K562 (cell line): ENCODE results near the gene FXYD1. TPM values are rescaled to one million over a fixed set of nuclear protein-coding genes. Genes with fewer than 3 reads are reported as not detected.

Experiments used
- ATAC-seq: fragments of 200-7000 bp; cut with Tn5 transposase; 3 replicates; pipeline ENCODE4 v1.9.1; 2020; ENCODE audit warnings: moderate library complexity
- BruUV-seq: library from RNA; stranded (reverse); fragments of 400-500 nt; replicated peaks from 2 replicates; lab custom pipeline; 2021; lab: Mats Ljungman, UMichigan
- CTCF ChIA-PET: fragments of 300-600 bp; formaldehyde crosslinking; extraction: SDS; loops from one replicate; lab custom pipeline; 2021; ENCODE audit warnings: low intra/inter-chr PET ratio; lab: Yijun Ruan, JAX
- POLR2A ChIA-PET: fragments of 300-600, 350-650 bp; sonication (Branson Sonifier 250); formaldehyde crosslinking; extraction: SDS; loops from one replicate; lab custom pipeline; 2021; ENCODE audit warnings: antibody characterized with exemption, inconsistent platforms; lab: Yijun Ruan, JAX
- DNase-seq, 4 experiments: peaks; one replicate each; pipeline versions ENCODE4 v3.0.0 to v3.0.0-alpha.2; 2011 to 2018; ENCODE audit warnings: low spot score in 3 of 4, mixed read lengths in 3 of 4; ENCODE audit errors: extremely low read depth in 1 of 4
- FAIRE-seq: peaks from 2 replicates; lab custom pipeline; 2011; peaks lifted over from hg19 to GRCh38; lab: Jason Lieb, UNC
- H2AFZ ChIP-seq: 2 replicates; pipeline ENCODE4 v1.6.0; 2011; ENCODE audit warnings: low read depth, low read length, control low read depth, inconsistent platforms
- H3K27ac ChIP-seq: fragments of 200-600 bp; 3 replicates; pipeline ENCODE4 v1.8.0; 2011; ENCODE audit warnings: low read depth, mild to moderate bottlenecking, control low read depth, inconsistent platforms, low read length, moderate library complexity, mixed read lengths; ENCODE audit errors: extremely low read depth
- H3K27me3 ChIP-seq, 2 experiments: fragments of 300-600 bp in 1 of 2; 2 replicates in 1 of 2; 3 replicates in 1 of 2; pipeline versions ENCODE4 v1.6.0 to v1.8.0; 2011; ENCODE audit warnings: inconsistent platforms in 2 of 2, low read length in 2 of 2, mild to moderate bottlenecking in 1 of 2, mixed read lengths in 1 of 2, moderate library complexity in 1 of 2; ENCODE audit not compliant: control insufficient read depth in 2 of 2, insufficient read depth in 2 of 2
- H3K36me3 ChIP-seq: fragments of 300-600 bp; 3 replicates; pipeline ENCODE4 v1.8.0; 2011; ENCODE audit warnings: mild to moderate bottlenecking, low read length, inconsistent platforms; ENCODE audit not compliant: control insufficient read depth, insufficient read depth
- H3K4me1 ChIP-seq, 2 experiments: fragments of 200-600 bp in 1 of 2; replicated peaks in 1 of 2; 2 replicates in 1 of 2; 3 replicates in 1 of 2; pipeline versions ENCODE4 v1.5.1 to v1.8.0; 2011; ENCODE audit warnings: inconsistent platforms in 2 of 2, low read length in 2 of 2, mild to moderate bottlenecking in 1 of 2, mixed read lengths in 1 of 2, moderate library complexity in 1 of 2; ENCODE audit not compliant: control insufficient read depth in 2 of 2, insufficient read depth in 2 of 2
- H3K4me2 ChIP-seq: 2 replicates; pipeline ENCODE4 v1.6.1; 2011; ENCODE audit warnings: low read length, control low read depth, inconsistent platforms, mixed read lengths; ENCODE audit not compliant: insufficient read depth
- H3K4me3 ChIP-seq: fragments of 200-600 bp; sonication (generic), shearing (Covaris generic); 2 replicates; pipeline ENCODE4 v1.5.1; 2016; ENCODE audit warnings: control low read depth, inconsistent platforms
- H3K79me2 ChIP-seq: fragments of 200-600 bp; 3 replicates; pipeline ENCODE4 v1.8.0; 2011; ENCODE audit warnings: low read length, inconsistent platforms; ENCODE audit not compliant: control insufficient read depth, insufficient read depth
- H3K9ac ChIP-seq, 2 experiments: 2 replicates each; pipeline versions ENCODE4 v1.6.0 to v1.6.1; 2011; ENCODE audit warnings: low read depth in 2 of 2, low read length in 2 of 2, control low read depth in 1 of 2, inconsistent platforms in 1 of 2, mild to moderate bottlenecking in 1 of 2, mixed read lengths in 1 of 2; ENCODE audit not compliant: insufficient read depth in 1 of 2
- H3K9me1 ChIP-seq: one replicate; pipeline ENCODE4 v1.6.0; 2011; ENCODE audit warnings: inconsistent platforms, mild to moderate bottlenecking, low read length, moderate library complexity; ENCODE audit not compliant: control insufficient read depth, insufficient read depth
- H3K9me3 ChIP-seq: replicated peaks from 2 replicates; pipeline ENCODE4 v1.5.1; 2011; ENCODE audit warnings: low read depth, low read length, inconsistent platforms; ENCODE audit not compliant: control insufficient read depth, insufficient read depth
- H4K20me1 ChIP-seq: replicated peaks from 2 replicates; pipeline ENCODE4 v1.6.1; 2011; ENCODE audit warnings: low read length, inconsistent platforms, mixed read lengths; ENCODE audit not compliant: control insufficient read depth, insufficient read depth
- HDAC1 ChIP-seq, 2 experiments: fragments of 450-650 bp; IDR thresholded peaks; 2 replicates each; pipeline ENCODE4 v1.6.1; 2016 to 2017; ENCODE audit warnings: inconsistent platforms in 1 of 2, mild to moderate bottlenecking in 1 of 2, moderate library complexity in 1 of 2
- NFATC3 ChIP-seq: fragments of 450-650 bp; IDR thresholded peaks from 2 replicates; pipeline ENCODE4 v1.6.1; 2017; ENCODE audit warnings: mild to moderate bottlenecking
- POLR2AphosphoS5 ChIP-seq: IDR thresholded peaks from 2 replicates; pipeline ENCODE4 v1.6.1; 2011; ENCODE audit warnings: mild to moderate bottlenecking, low read depth, low read length, moderate library complexity; ENCODE audit not compliant: control insufficient read depth, insufficient read depth
- POLR2B ChIP-seq: fragments of 450-650 bp; IDR thresholded peaks from 2 replicates; pipeline ENCODE4 v1.6.1; 2018; ENCODE audit warnings: low read depth; ENCODE audit not compliant: partially characterized antibody
- PREB ChIP-seq: sonication (generic); formaldehyde crosslinking; IDR thresholded peaks from 2 replicates; pipeline ENCODE4 v1.8.1; 2023; ENCODE audit warnings: mild to moderate bottlenecking, missing genetic modification reagents
- U2AF2 ChIP-seq: fragments of 200-400 bp; formaldehyde crosslinking; optimal IDR thresholded peaks from 2 replicates; pipeline ENCODE3; 2017; ENCODE audit warnings: low read depth, mild to moderate bottlenecking, low read length
- VEZF1 ChIP-seq: fragments of 200-800 bp; sonication (Bioruptor generic); IDR thresholded peaks from 2 replicates; pipeline ENCODE4 v1.6.1; 2017; ENCODE audit warnings: missing genetic modification characterization, missing compliant biosample characterization
- whole genome bisulfite sequencing: fragments of 100-300 bp; shearing (Covaris generic); methylation state at CpG from one replicate; pipeline ENCODE4 v1.1.6; 2016; ENCODE audit warnings: low coverage, mixed read lengths; ENCODE audit not compliant: insufficient coverage; ENCODE audit errors: missing lambda C conversion rate; 5-methylcytosine and 5-hydroxymethylcytosine counted together
- in situ Hi-C: fragments of 300-500 bp; cut with MboI; formaldehyde crosslinking; loops from 4 replicates; pipeline ENCODE4 v1.15.0; 2018; ENCODE audit warnings: inconsistent platforms, mixed read lengths
- intact Hi-C: fragments of 100-400 bp; cut with micrococcal nuclease; formaldehyde crosslinking; loops from 2 replicates; pipeline ENCODE4 v1.14.2; 2022
- polyA plus RNA-seq, 8 experiments: library from polyadenylated mRNA; depleted of rRNA in 4 of 8; stranded (reverse) in 5 of 8; unstranded in 3 of 8; fragments of >200 nt; fragmentation: Nextera tagmentation in 2 of 8; fragmentation: Illumina TruSeq in 1 of 8; extraction: Ambion mirVana in 2 of 8; extraction: Trizol in 1 of 8; gene quantifications; 2 replicates each; pipeline versions ENCODE4 v1.2.1 to v1.2.3, GENCODE V29; 2011 to 2014; ENCODE audit warnings: inconsistent platforms in 1 of 8, missing spikeins in 1 of 8
- total RNA-seq, 7 experiments: library from RNA; depleted of rRNA in 6 of 7; stranded (reverse); fragments of >200 nt in 6 of 7; fragmentation: Illumina TruSeq in 2 of 7; extraction: Trizol in 2 of 7; gene quantifications; 2 replicates each; pipeline versions ENCODE4 v1.2.1 to v1.2.3, GENCODE V29; 2011 to 2021; ENCODE audit warnings: low replicate concordance in 1 of 7
- TF ChIP-seq, protein P1 (sequence below), 2 experiments: IDR thresholded peaks in 1 of 2; conservative IDR thresholded peaks in 1 of 2; 2 replicates each; pipeline ENCODE4 v1.6.1; 2016; ENCODE audit warnings: low read depth in 2 of 2, mild to moderate bottlenecking in 1 of 2, missing compliant biosample characterization in 1 of 2, missing genetic modification characterization in 1 of 2, moderate library complexity in 1 of 2

The FXYD1 gene
- total and polyA plus RNA-seq, 9 of the 15 experiments (the other 6 are each of a cell fraction or from before 2014, with no cell fraction given), result 0.40 to 3.2 (median 1.8) TPM; not detected in 3

- TF ChIP-seq U2AF2 (no peak), HDAC1 (IDR thresholded peaks at IDR 0.05) (0 out of 4 replicates have a peak, but pooled peaks of 1 of the 2 experiments have one; percentile 17)
Observed at GRCh38 chr19:35153701-35154524, 15.3 kb downstream of the FXYD1 start (continued).

- peak within 1 kb of the TSS; percentile 95 for H3K27ac ChIP-seq
- H2AFZ ChIP-seq, result peak within 1 kb of the TSS; percentile 91
- under 1% methylated on average over 27 of the region's 49 CpGs for WGBS
- TF ChIP-seq, protein P1, sequence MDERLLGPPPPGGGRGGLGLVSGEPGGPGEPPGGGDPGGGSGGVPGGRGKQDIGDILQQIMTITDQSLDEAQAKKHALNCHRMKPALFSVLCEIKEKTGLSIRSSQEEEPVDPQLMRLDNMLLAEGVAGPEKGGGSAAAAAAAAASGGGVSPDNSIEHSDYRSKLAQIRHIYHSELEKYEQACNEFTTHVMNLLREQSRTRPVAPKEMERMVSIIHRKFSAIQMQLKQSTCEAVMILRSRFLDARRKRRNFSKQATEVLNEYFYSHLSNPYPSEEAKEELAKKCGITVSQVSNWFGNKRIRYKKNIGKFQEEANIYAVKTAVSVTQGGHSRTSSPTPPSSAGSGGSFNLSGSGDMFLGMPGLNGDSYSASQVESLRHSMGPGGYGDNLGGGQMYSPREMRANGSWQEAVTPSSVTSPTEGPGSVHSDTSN (CRISPR knock-in tag; IDR thresholded peaks at IDR 0.05; ENCODE audit: low read depth), result no peak
- TF ChIP-seq, protein P1 (tag; conservative IDR thresholded peaks at IDR 0.05; ENCODE audit: low read depth), result 0 out of 2 replicates have a peak, but pooled peaks have one; percentile 6
- TF ChIP-seq PREB (CRISPR knock-in tag) (no peak), NFATC3 (0 out of 2 replicates have a peak, but pooled peaks have one; percentile 32), VEZF1 (CRISPR knock-in tag) (peak; percentile 86), POLR2AphosphoS5 (peak; percentile 82), POLR2B (peak; percentile 85)
Observed at GRCh38 chr19:35154525-35155406, 16.1 kb downstream of the FXYD1 start, which contains the start of gene FXYD5. Gene FXYD5 (plus strand): TSS chr19:35154735. CDS start chr19:35155551, 816 bp downstream.

More at GRCh38 chr19:35154525-35155406, 16.1 kb downstream of the FXYD1 start, which contains the start of gene FXYD5:
- intact Hi-C loops, result loop anchor here (5.0 kb wide), 3 partner anchors 53 to 113 kb away; partner anchors contain the start of genes LSR and USF2
- H3K9me3 ChIP-seq, result no peaks in the 10 kb centered on the region
- no peaks in the 10 kb centered on the region for H3K9me1 ChIP-seq
- no peaks in the 10 kb centered on the region for H4K20me1 ChIP-seq
- TSS peak; percentile 65 for BruUV-seq
- ChIA-PET POLR2A (interaction anchor here (0.6 to 1.2 kb wide), 6 partner anchors 8 to 654 kb away, joined by 3 to 5 read pairs (median 3); no protein-coding TSS in a partner anchor), CTCF (no interaction called here)
- ATAC-seq, result peak; percentile 92
- peak within 1 kb of the TSS; percentile 92 for H3K4me3 ChIP-seq
- peak within 1 kb of the TSS; percentile 95 for H3K4me2 ChIP-seq
- H3K9ac ChIP-seq, result peak within 1 kb of the TSS; percentile 89 to 96
- DNase-seq, result peak; percentile 88 to 94 (median 91)
- H3K79me2 ChIP-seq, result peaks cover 51% of the 10 kb centered on the region
- peaks cover 13 to 44% of the 10 kb centered on the region in 2 experiments; a peak in 4 of 5 replicates for H3K4me1 ChIP-seq
- H3K27me3 ChIP-seq, result no peaks in the 10 kb centered on the region
- in situ Hi-C loops, result no loop called here
- peaks cover 44% of the 10 kb centered on the region for H3K36me3 ChIP-seq
- peak; percentile 86 for FAIRE-seq
